GM19351 (cell line): Measurements from ENCODE around the gene IRF4.

ENCODE experiments used
- ATAC-seq: cut with Tn5 transposase; IDR thresholded peaks from one replicate; pipeline ENCODE4 v1.9.1; 2021; ENCODE audit warnings: mild to moderate bottlenecking, moderate library complexity; ENCODE audit not compliant: unreplicated experiment

IRF4 gene

DNA sequence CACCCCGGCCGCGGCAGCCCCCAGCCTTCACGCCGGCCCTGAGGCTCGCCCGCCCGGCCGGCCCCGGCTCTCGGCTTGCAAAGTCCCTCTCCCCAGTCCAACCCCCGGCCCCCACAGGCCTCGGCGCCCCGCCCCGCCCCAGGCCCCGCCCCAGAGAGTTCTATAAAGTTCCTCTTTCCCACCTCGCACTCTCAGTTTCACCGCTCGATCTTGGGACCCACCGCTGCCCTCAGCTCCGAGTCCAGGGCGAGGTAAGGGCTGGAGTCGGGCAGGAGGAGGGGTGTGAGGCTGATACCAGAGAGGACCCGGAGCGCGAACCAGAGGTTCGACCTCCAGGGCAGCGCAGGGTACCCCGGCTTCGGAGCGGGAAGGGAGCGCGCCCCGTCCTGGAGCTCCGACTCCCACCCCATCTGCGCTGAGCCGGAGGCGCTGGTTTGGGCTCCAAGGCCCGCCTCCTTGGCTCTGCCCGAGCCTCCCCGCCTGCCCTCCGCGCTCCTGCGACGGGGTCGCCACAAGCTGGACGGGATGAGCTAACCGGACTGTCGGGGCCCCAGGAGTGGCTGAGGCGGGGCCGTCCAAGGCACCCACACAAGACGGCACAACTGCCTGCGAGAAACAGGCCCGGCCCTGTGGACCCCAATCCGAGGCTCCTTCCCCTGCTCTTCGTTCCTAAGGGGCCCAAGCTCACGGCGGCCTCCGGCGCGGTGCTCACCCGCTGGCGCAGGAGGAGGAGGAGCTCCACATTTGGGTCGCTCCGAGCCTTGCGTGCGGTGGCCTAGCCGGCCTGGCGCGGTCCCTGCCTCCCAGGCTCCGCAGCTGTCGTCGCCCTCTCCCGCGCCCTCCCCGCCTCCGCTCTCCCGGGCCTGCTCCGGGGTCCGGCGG is at the start of gene IRF4:
Gene IRF4 (plus strand): TSS at position 194 of the 882 bp plus-strand sequence. CDS start 1,401 bp downstream, outside the sequence.
- peak; percentile 52 for ATAC-seq

DNA sequence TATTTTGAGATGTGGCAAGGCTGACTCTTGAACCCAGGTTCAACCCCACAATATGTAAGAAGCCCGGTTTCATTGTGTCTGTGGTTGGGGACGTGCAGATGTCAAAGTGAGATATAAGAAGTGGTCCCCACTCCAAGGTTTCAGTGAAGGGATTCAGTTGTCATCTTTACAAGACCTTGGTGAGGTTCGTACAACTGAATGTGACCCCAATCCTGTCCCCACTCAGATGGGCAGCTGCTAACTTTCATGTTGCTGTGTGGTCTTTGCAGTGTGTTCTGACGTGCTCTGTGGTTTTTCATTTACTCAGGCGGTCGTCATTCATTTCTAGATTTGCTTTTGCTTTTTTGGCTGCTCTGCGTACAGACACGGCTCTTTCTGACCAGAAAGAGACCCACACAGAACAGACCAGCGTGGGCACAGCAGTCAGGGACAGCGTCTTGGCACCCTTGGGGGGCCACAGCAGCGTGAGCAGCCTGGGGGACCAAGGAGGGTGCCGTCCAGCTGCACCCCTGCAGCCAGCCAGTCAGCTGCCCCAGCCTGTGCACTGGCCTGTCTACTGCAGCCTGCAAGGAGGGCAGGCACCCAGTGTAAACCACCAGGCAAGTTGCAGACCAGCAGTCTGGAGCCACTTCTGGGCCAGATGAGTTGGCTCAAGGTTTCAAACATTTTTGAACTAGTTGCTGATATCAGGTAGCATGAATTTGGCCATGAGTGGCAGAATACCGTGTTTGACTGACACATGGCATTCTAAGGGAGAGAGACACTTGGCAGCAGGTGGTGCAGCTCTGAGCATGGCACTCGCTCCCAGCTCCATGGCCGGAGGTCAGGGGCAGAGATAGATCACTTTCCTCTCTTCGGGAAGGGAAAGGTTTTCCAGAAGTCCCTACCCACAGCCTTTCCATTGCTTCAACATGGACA is 49.4 kb upstream of the IRF4 start:
- ATAC-seq = peak; percentile 69

DNA sequence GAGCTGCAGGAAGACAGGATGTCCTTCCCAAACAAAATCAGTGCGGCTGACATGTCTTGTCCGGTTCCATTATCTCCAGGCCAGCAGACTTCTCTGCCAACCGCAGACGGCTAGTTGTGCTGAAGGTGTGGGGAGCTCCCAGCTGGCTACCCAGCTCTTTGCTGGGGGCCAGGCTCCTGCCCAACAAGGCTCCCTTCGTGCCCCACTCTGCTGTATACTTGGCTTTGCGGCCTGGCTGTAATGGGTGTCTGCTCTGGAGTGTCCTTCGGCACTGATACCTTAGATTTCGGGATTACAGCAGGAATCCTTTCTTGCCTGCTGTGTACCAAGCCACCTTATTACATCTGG is 48.7 kb upstream of the IRF4 start:
- ATAC-seq = no peak

DNA sequence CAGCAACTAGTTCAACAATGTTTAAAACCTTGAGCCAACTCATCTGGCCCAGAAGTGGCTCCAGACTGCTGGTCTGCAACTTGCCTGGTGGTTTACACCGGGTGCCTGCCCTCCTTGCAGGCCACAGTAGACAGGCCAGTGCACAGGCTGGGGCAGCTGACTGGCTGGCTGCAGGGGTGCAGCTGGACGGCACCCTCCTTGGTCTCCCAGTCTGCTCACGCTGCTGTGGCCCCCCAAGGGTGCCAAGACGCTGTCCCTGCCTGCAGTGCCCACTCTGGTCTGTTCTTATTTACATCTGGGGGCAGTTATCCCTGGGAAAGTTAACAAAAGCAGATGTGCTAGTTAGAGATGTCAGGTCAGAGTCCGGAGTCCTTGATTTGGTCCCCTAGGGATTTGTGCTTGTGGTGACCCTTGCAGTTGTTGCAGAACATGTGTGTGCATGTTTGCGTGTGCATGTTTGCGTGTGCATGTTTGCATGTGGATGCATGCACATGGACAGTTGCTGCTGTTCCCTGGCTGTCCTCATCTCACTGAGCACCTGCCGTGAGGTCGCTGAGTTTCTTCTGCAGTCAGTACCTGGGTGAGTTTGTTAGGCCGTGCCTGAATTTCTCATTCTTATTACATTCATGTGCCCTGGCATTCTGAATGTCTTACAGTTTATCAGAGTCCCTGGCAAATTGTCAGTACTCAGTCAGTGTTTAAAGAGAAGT is 48.2 kb upstream of the IRF4 start:
- no peak for ATAC-seq

DNA sequence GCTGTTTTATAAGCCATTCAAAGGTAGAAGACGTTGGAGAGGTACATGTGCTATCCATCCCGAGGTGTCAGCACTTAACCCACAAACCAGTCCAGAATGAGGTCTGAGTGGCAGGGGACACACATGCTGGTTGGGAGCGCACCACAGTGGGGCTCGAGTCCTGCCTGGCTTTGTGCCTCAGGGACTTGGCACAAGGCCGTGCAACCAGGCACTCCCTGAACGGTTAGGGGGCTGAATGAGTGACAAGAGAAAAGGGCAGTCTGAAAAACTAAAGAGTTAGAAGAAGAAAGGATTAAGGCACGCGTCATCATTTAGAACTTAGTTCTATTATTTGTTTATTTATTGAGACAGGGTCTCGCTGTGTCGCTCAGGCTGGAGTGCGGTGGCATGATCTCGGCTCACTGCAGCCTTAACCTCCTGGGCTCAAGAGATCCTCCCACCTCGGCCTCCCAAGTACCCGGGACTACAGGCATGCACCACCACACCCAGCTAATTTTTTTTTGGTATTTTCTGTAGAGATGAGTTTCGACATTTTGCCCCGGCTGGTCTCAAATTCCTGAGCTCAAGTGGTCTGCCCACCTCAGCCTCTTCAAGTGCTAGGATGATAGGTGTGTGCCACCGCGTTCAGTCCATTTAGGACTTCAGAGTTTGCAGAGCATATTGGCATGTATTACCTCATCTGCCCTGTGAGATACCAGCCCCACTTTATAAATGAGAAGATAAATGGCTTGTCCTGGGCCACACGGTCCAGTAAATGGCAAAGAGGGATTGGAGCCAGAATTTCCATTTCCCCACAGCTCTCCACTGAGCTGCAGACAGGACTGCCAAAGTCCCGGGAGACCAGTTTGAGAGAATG is 47.4 kb upstream of the IRF4 start:
- ATAC-seq = no peak

DNA sequence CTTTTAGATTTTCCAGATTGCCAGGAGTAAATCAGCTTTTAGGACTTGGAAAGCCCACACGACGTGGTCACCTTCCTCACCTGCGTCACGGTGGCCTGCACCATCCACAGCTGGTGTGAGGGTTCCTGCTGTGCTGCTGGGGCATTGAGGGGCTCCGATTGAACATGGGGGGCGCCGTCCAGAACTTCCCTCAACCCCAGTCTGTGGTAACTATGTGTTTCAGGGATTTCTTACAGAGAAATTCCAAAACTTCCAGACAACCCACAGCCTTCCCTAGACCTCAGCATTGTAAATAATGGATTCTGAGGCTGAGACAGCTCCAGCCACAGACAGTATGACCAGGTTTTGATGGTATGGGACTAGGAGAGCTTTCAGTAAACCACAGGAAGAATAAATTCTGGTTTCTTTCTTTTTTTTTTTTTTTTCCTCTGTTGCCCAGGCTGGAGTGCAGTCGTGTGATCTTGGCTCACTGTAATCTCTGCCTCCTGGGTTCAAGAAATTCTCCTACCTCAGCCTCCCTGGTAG is 46.7 kb upstream of the IRF4 start:
- no peak for ATAC-seq

DNA sequence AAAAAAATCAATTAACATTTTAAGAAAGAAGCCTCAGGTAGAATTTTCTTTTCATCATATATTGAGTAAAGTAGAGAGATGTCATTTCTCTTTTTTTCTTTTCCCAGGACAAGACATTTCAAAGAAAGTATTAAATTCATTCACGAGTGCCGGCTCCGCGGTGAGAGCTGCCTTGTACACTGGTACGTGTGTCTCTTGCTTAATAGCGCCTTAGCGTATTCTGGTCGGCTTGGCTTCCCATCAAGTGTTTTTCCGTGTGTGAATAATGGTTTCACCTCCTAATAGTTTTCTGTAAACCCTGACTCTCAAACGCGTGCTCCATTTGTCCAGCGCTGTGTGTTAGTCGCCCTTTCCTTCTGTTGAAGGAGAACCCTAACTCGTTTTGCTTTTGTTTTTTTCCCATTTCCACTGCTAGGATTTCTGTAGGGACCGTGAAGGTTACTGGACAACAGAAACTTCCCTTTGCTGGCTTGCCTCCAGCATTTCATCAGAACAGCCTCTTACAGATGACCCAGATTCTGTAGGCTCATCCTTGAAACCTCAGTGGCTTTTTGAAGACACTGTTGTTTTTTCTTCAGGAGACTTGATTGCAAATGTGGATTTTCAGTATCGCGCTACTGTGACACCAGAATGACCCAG is 45.7 kb upstream of the IRF4 start:
- ATAC-seq = no peak

DNA sequence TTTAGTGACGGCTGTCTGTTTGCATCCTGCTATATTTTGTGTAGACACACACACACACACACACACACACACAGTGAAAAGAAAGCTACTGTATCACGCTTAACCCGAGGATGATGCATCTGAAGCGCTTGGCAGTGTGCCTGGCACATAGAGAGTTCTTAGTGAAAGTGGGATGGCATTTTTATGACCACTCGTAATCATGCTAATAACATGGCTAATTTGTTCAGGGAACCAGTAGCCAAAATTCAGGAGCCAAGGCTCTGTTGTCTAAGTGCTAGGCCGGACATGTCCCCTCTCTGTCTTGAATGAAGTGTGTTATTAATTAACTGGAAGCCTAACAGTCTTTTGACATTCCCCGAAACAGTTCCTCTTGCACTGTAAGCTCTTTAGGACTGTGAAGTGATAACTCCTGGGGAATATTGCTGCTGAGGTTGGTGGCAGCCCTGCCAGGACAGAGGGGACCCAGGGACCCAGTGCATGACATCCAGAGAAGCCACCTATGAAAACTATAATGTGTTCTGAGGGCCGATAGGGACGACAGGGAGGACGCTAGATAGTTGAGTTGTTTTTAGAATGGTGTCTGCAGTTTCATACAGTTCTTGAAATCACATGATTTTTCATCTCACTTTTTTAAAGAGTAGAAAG is 45.0 kb upstream of the IRF4 start:
- ATAC-seq = no peak

DNA sequence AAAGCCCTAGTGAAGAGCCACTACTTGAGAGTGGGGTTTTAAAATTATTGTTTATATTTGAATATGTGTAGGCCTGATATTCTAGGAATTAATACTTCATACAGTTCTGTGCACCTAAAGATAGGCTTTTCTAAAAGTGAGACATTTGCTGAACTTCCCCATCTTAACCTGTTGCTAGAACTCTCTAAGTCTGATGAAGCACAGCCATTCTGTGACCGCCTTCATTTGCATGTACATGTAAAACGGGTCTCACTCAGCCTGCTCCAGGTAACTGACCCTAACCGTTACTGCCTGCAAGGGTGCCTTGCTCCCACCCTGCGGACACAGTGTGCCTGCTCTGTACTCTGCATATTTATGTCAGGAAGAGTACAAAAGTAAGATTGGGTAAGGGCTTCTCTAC is 44.3 kb upstream of the IRF4 start:
- peak; percentile 92 for ATAC-seq

DNA sequence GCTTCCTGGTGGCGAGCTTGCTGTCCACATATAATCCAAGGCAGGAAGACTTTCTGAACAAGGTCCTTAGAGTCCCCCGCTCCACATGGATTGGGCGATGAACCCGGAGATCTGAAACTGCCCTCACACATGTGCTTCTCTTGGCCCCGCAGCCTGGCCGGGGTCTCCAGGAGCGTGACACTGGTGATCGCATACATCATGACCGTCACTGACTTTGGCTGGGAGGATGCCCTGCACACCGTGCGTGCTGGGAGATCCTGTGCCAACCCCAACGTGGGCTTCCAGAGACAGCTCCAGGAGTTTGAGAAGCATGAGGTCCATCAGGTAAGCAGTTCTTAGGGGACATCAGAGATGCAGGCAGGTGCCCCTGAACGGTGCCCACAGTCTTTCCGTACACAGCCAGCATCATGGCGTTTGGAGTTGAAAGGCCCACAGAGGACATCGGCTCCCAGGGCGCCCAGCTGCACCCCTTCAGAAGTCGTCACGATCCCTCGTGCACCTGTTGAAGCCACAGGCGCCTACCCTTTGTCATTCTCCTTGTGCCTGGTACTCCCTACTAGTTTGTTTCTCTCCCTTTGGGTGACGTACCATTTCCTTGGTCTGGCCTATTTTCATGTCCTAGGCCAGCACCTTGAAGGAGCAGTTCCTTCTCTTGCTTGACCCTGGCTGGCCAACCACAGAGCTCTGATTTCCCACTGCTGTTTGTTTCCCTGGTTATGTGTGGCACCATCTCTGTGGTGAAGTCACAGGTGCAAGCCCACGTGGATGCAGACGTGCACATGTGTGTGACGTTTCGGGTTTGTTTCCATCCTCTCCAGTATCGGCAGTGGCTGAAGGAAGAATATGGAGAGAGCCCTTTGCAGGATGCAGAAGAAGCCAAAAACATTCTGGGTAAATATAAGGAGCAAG is 43.3 kb upstream of the IRF4 start:
- ATAC-seq = no peak

DNA sequence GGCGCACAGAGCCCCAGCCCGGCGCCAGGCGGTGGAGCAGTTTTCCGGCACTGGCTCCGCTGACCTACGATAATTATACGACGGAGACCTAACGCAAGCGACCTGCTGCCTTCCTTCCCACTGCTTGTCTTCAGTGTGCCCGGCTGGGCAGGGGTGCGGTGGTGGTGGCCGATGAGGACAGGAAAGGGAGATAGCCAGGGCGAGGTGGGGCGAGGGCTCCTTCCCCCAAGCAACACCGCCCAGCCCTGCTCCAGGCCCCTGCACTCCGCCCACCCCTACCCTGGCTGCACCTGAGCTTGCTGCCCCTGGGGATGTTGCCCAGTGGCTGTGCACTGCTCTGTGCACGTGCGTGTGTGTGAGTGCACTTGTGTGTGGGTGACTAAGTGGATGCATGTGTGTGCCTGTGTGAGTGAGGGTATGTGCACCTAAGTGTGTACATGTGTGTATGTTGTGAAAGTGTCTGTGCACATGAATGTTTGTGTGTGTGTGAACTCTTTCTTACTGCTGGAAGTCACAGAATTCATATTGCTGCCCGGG is 42.6 kb upstream of the IRF4 start:
- ATAC-seq = no peak

DNA sequence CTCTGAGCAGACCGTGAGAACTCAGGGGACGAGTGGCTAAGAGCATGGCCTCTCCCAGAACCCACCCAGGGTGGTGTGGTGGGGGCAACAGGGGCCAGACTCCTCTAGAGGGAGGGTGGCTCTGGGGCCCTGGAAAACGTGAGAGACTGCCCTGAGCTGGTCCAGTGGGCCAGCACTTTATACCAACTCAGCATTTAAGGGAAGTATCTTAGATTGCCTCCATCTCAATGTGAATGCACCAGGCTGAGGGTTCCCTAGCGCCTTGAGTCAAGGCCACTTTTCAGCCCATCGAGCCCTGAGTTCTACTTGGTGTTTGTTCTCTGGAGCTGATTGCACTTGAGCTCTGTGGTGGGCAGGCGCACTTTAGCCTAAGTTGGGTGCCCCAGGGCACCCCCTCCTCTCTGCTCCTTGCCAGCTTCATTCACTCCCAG is 42.0 kb upstream of the IRF4 start:
- ATAC-seq = no peak

DNA sequence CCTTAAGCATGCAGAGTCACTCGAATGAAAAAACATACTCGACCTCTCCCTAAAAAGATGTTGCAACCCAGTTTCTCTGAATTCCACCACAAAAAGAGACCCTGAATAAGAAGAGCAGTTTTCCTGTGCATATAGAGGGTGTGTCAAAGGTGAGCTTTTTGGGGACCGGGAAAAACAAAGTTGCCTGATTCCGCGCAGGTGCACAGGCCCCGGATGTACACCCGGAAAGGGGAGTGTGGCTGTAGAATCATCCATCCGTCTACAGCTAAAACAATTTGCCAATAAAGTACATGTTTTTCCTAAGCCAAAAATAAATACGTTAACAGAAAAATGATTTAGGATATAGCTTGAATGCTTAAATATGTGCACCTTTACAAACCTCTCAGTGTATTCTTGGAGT is 41.2 kb upstream of the IRF4 start:
- ATAC-seq = no peak

DNA sequence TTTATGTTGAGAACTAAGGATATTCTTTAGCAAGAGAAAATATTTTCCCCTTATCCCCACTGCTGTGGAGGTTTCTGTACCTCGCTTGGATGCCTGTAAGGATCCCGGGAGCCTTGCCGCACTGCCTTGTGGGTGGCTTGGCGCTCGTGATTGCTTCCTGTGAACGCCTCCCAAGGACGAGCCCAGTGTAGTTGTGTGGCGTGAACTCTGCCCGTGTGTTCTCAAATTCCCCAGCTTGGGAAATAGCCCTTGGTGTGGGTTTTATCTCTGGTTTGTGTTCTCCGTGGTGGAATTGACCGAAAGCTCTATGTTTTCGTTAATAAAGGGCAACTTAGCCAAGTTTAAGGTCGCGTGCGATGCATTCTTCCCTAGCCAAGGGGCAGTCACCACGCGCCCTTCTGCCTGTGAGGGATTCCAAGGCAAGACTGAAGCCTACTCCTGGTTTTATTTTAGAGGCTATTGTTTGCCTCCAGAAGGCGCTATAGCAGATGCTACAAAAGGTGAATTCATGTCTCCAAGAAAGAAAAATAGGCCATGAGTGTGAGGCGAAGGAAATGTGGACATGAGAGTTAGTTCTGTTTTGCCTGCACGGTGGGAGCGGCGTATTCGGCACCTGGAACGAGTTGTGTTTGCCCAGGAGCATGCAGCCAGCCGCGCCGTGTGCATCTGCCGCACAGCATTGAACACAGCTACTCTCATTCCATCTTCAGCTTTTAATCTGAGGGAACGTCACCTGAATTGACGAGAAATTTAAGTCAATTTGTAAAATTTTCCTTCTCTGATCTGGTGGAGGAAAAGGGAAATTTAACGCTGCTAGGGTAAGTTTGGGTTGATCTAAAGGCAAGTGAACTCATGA is 40.3 kb upstream of the IRF4 start:
- ATAC-seq = no peak

DNA sequence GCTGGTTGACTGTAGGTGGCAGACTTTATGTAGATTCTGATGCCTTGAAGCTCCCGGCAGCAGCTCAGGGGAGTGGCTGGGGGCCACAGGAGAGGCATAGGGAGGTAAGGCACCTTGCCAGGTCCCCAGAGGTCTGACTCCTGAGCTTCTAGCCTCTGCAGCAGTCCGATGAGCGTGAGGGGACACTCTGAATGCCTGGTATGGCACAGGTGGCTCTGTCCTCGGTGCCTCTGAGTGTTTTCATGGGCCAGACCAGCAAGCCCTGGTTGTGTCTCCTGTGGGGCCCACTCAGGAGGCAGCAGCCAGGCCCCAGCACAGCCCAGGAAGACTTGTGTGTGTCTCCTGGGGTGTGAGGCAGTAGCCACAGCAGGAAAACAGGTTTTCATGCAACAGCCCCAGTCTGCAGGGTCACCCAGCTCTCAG is 39.7 kb upstream of the IRF4 start:
- ATAC-seq = no peak

DNA sequence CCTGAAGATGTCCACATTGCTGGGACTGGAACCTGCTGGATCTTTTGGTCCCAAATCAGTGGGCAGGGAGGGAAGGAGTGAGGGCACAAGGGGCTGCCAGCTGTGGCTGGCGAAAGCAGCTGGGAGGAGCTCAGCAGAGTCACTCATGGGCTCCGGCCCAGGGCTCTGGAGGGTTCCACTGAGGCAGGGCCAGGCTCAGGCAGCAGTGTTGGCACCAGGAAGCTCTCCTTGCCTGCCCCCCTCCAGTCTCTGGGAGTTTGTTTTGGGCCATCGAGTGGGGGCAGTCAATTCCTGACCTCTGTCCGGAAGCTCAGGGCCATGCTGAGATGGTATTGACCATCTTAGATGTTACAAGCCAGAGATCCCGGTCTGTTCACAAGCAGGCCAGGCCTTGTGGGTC is 39.1 kb upstream of the IRF4 start:
- ATAC-seq = no peak
